ENCODE data around the gene MMP23B. TPM values are rescaled to one million over a fixed set of nuclear protein-coding genes. Genes with fewer than 3 reads are reported as not detected.
"Not testable (repeated sequence)": the region's sequence is repeated elsewhere in the genome, so short reads cannot be mapped to it uniquely, and the experiment has no call there.

Gene MMP23B
- polyA plus RNA-seq, 6 donors from 2014 or later: 0.35 to 0.74 (median 0.53) TPM; not detected in 2

DNA sequence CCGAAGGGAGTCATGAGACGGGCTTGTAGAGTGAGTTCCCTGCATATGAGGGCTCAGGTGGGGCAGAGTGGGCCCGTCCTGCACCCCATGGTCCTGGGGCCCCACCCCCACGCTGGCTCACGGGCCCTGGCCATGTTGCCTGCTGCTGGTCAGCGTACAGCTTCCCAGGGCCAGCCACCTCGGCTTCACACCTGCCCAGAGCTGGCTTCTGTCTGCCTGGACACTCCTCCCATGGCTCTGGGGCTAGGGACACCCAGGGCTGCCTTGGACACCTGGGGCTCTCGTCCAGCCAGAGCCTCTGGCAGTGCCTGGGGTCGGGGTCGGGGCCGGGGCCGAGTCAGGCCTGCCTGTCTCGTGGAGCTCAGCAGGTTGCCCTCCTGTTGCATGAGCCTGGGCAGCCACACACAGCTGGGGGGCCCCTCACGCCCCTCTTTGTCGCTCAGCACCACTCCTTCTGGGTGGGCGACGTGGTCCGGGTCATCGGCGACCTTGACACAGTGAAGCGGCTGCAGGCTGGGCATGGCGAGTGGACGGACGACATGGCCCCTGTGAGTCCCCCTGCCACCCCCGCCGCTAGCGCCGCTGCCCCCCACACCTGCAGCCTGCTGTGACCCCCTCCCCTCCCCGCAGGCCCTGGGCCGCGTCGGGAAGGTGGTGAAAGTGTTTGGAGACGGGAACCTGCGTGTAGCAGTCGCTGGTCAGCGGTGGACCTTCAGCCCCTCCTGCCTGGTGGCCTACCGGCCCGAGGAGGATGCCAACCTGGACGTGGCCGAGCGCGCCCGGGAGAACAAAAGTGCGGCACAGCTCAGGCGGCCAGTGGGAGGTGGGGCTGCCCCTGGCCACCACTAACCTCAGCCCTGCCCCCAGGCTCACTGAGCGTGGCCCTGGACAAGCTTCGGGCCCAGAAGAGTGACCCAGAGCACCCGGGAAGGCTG is 5.5 kb upstream of the MMP23B start:
- Mint-ChIP-seq H3K9me3 (peaks cover 0 to 2% (median 0%) of the 10 kb centered on the region in 7 donors), H3K27me3 (peaks cover 0 to 5% (median 4%) of the 10 kb centered on the region in 3 donors), H3K4me1 (peaks cover 5 to 12% (median 9%) of the 10 kb centered on the region in 3 donors), H3K27ac (no peak overlapping the region), H3K4me3 (peak overlapping the region in 1 of 8 donors; percentile 64), H3K36me3 (no peaks in the 10 kb centered on the region)
- ATAC-seq (ENCODE audit: low read depth in 2 of 2) (no peak), DNase-seq (no peak)

DNA sequence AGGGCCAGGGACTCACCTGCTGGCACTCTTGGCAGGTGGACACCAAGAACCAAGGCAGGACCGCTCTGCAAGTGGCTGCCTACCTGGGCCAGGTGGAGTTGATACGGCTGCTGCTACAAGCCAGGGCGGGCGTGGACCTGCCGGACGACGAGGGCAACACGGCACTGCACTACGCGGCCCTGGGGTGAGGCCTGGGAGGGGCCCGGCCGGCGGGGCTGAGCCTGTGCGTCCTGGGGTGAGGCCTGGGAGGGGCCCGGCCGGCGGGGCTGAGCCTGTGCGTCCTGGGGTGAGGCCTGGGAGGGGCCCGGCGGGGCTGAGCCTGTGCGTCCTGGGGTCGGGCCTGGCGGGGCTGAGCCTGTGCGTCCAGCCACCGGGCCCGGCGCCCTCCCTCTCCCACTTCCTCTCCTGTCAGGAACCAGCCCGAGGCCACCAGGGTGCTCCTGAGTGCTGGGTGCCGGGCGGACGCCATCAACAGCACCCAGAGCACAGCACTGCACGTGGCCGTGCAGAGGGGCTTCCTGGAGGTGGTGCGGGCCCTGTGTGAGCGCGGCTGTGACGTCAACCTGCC is 4.6 kb upstream of the MMP23B start:
- H3K27ac Mint-ChIP-seq: peak overlapping the region in 1 of 6 donors; percentile 24
- no peak for ATAC-seq (ENCODE audit: low read depth in 2 of 2)
- no peak for DNase-seq
- peak overlapping the region in 2 of 8 donors; percentile 22 to 57 for H3K4me3 Mint-ChIP-seq
- H3K4me1 Mint-ChIP-seq: peaks cover 7 to 12% (median 12%) of the 10 kb centered on the region in 3 donors
- no peaks in the 10 kb centered on the region for H3K36me3 Mint-ChIP-seq
- peaks cover 0 to 2% (median 0%) of the 10 kb centered on the region in 7 donors for H3K9me3 Mint-ChIP-seq
- H3K27me3 Mint-ChIP-seq: peaks cover 0 to 5% (median 4%) of the 10 kb centered on the region in 3 donors

DNA sequence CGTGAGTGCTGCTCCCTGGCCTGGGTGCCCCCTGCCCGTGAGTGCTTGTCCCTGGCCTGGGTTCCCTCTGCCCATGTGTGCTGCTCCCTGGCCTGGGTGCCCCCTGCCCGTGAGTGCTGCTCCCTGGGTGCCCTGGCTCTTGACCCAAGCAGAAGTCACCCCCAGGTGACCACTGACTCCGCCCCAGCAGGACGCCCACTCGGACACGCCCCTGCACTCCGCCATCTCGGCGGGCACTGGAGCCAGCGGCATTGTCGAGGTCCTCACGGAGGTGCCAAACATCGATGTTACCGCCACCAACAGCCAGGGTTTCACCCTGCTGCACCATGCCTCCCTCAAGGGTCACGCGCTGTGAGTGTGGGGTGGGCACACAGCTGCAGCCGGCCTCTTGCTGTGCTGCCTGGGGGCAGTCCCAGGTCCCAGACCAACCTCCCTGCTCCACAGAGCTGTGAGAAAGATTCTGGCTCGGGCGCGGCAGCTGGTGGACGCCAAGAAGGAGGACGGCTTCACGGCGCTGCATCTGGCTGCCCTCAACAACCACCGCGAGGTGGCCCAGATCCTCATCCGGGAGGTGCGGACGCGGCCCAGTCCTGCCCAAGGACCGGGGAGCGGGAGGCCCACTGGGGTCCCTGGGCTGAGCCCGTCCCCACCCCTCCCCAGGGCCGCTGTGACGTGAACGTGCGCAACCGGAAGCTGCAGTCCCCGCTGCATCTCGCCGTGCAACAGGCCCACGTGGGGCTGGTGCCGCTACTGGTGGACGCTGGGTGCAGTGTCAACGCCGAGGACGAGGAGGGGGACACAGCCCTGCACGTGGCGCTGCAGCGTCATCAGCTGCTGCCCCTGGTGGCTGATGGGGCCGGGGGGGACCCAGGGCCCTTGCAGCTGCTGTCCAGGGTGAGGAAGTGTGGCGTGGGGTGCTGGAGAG is 3.9 kb upstream of the MMP23B start:
- peaks cover 0 to 5% (median 4%) of the 10 kb centered on the region in 3 donors for H3K27me3 Mint-ChIP-seq
- no peak overlapping the region for H3K27ac Mint-ChIP-seq
- H3K4me1 Mint-ChIP-seq: peaks cover 7 to 12% (median 7%) of the 10 kb centered on the region in 3 donors

DNA sequence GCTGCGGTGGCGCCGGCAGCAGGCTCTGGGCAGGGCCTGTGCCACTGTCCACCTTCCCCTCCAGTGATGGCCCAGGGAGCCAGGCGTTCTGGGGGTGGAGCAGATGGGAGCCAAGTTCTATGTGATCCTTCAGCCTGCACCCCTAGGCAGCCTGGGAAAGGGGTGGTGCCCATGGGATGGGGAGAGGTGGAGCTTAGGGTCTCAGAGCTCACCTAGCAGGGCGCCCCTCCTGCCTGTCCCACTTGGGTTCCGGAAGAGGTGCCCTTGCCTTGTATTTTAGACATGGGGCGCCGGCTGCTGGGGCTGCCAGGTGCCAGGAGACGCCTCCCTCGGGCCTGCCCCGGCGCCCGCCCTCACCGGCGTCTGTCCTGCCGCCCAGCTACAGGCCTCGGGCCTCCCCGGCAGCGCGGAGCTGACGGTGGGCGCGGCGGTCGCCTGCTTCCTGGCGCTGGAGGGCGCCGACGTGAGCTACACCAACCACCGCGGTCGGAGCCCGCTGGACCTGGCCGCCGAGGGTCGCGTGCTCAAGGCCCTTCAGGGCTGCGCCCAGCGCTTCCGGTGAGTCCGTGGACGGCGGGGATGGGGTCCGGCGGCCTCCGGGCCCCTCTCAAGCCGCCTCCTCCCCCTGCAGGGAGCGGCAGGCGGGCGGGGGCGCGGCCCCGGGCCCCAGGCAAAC is 3.1 kb upstream of the MMP23B start:
- ATAC-seq (ENCODE audit: low read depth in 2 of 2) (no peak), DNase-seq (no peak)
- Mint-ChIP-seq H3K27ac (no peak overlapping the region), H3K9me3 (peaks cover 0 to 2% (median 0%) of the 10 kb centered on the region in 7 donors), H3K27me3 (peaks cover 0 to 5% (median 4%) of the 10 kb centered on the region in 3 donors), H3K4me3 (peak overlapping the region in 5 of 8 donors; percentile 12 to 81 (median 29)), H3K4me1 (peaks cover 7 to 12% (median 7%) of the 10 kb centered on the region in 3 donors), H3K36me3 (no peaks in the 10 kb centered on the region)

More for the DNA sequence above, 3.9 kb upstream of the MMP23B start:
- peak overlapping the region in 5 of 8 donors; percentile 25 to 81 (median 47) for H3K4me3 Mint-ChIP-seq
- DNase-seq: no peak
- no peaks in the 10 kb centered on the region for H3K36me3 Mint-ChIP-seq
- peaks cover 0 to 2% (median 0%) of the 10 kb centered on the region in 7 donors for H3K9me3 Mint-ChIP-seq
- ATAC-seq (ENCODE audit: low read depth in 2 of 2): no peak

DNA sequence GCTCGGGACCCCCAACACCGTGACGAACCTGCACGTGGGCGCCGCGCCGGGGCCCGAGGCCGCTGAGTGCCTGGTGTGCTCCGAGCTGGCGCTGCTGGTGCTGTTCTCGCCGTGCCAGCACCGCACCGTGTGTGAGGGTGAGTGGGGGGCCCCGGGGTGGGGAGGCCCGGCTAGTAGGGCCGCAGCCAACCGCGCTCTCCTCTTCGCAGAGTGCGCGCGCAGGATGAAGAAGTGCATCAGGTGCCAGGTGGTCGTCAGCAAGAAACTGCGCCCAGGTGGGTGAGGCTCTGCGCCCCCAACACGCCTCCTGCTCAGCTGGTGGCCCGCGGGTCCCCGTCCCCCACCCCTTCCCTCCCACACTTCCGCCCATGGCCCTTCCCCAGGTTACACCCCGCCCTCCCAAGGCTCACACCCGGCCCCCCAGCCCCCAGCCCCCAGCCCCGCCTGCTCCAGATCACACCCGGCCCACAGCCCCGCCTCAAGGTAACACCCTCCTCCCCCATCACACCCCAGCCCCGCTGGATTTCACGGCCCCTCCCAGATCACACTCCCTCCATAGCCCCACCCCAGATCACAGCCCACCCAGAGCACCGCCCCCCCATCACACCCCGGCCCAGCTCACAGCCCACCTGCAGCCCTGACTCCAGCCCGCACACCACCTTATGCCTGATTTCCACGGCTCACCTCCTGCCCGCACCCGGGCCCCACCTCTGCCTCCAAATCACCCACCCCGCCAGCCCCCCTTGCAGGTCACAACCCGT is 2.4 kb upstream of the MMP23B start:
- ATAC-seq (ENCODE audit: low read depth in 2 of 2) (peak; percentile 25 to 32), DNase-seq (peak; percentile 65)
- Mint-ChIP-seq H3K27me3 (peaks cover 0 to 5% (median 4%) of the 10 kb centered on the region in 3 donors), H3K4me1 (peaks cover 7 to 12% (median 7%) of the 10 kb centered on the region in 3 donors), H3K36me3 (no peaks in the 10 kb centered on the region), H3K27ac (peak overlapping the region in 4 of 6 donors; percentile 81 to 94 (median 94)), H3K4me3 (peak overlapping the region; percentile 71 to 86 (median 78)), H3K9me3 (peaks cover 0 to 2% (median 0%) of the 10 kb centered on the region in 7 donors)

DNA sequence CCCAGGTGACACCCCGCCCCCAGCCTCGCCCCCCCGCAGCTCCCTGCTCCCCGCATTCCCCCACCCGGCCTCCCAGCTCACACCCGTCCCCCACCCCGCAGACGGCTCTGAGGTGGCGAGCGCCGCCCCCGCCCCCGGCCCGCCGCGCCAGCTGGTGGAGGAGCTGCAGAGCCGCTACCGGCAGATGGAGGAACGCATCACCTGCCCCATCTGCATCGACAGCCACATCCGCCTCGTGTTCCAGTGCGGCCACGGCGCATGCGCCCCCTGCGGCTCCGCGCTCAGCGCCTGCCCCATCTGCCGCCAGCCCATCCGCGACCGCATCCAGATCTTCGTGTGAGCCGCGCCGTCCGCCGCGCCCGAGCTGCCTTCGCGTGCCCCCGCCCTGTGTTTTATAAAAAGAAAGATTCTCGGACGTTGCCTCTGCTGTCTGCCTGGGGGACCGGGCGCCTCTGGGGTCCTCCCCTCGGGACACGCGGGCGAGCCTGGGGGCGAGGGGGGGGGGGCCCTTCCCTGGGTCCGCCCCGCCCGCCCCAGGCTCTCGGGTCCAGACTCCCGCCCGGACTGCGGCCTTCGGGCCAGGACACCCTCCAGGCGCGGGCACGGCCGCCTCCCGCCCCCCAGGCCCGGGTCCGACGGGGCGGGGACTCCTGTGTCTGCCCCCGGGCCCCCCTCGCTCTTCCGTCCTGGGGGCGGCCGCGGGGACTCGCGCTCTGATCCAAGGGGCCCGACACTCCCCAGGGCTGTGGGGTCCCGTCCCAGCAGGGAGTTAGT is 1.6 kb upstream of the MMP23B start:
- Mint-ChIP-seq H3K4me3 (peak overlapping the region; percentile 80 to 96 (median 91)), H3K27ac (peak overlapping the region in 5 of 6 donors; percentile 81 to 98 (median 94)), H3K9me3 (peaks cover 0 to 2% (median 0%) of the 10 kb centered on the region in 7 donors), H3K27me3 (peaks cover 0 to 5% (median 4%) of the 10 kb centered on the region in 3 donors), H3K4me1 (peaks cover 7 to 12% (median 7%) of the 10 kb centered on the region in 3 donors), H3K36me3 (no peaks in the 10 kb centered on the region)
- peak; percentile 89 to 90 for ATAC-seq (ENCODE audit: low read depth in 2 of 2)
- peak; percentile 96 for DNase-seq

DNA sequence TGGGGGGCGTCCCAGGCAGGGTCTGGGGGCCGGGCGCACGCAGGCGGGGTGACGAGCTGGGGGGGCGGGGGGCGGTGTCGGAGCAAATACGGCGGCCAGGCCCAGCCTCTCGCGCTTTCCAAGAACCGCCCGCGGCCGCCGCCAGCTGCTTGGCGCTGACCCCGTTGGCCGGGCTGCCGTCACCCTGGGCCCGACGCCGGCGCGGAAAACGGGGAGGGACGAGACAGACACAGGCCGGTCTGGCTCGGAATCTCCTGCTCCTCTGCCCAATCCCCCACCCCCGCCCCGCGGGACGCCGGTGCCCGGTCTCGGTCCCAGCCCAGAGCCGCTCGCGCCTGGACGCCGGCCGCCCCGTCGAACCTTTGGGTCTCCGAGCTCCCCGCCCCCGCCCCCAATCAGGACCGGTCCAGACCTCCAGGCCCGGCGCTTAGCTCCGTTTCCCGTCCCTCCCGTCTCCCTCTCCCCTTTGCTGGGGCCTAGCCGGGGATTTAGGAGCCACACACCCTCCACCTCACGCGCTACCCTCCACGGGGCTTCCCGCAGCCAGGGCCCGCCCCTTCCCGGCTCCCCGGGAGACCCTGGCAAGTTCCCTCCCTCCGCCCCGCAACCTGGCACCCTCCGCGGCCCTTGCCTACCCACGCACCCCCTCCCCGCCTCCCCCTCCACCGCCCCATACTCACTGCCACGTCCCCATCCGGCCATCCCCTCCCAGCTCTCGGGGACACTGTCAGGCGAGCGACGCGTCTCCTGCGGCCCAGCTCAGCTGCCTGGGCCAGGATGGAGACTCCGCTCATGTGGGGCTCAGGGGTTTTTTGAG is 800 bp upstream of the MMP23B start:
- Mint-ChIP-seq H3K27ac (peak overlapping the region in 3 of 6 donors; percentile 42 to 94 (median 76)), H3K36me3 (no peaks in the 10 kb centered on the region), H3K4me1 (peaks cover 4 to 12% (median 7%) of the 10 kb centered on the region in 3 donors), H3K4me3 (peak overlapping the region in 5 of 8 donors; percentile 55 to 61 (median 59)), H3K27me3 (peaks cover 0 to 5% (median 4%) of the 10 kb centered on the region in 3 donors), H3K9me3 (peaks cover 0 to 2% (median 0%) of the 10 kb centered on the region in 7 donors)
- DNase-seq (no peak), ATAC-seq (ENCODE audit: low read depth in 2 of 2) (no peak)

DNA sequence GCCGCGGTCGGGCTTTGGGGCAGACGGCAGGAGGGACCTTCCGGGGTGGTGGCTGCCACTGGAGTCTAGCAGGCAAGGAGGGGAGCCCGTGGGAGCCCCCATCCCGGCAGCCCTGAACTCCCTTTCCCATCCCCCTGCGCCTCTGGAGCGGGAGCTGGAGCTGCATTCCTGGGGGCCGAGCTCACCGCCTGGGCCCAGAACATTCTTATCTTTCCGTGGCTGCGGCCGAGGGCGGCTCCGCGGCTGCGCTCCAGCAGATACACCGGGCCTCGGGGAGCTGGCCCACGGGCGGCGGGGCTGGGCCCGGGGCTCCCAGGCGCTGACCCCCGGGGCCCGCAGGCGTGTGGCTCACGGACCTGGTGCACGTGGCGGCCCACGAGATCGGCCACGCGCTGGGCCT is 1.4 kb downstream of the MMP23B start:
- not testable (repeated sequence) for DNase-seq; H3K36me3 Mint-ChIP-seq; ATAC-seq (ENCODE audit: low read depth in 2 of 2); H3K27me3 Mint-ChIP-seq; H3K27ac Mint-ChIP-seq; H3K9me3 Mint-ChIP-seq; H3K4me3 Mint-ChIP-seq
- peaks cover 4 to 12% (median 7%) of the 10 kb centered on the region in 3 donors for H3K4me1 Mint-ChIP-seq

DNA sequence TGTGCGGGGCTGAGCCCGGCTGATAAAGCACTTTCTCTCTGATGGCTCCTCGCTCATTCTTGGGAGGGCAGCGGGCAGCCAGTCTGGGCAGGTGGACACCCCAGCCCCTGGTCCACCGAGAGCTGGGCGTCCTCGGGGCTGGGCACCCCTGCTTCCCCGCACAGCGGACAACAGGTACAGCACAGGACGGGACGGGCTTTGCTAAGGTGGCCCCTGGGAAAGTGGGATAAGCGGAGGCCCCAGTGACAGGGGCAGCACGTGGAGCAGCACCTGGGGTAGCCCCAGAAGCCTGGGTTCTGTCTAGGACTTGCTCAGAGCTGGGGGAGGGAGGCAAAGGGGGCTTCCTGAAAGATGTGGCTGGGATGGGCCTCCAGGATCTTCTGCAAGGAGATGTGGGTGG is 2.6 kb downstream of the MMP23B start:
- peaks cover 4 to 12% (median 7%) of the 10 kb centered on the region in 3 donors for H3K4me1 Mint-ChIP-seq
- not testable (repeated sequence) for H3K4me3 Mint-ChIP-seq; H3K36me3 Mint-ChIP-seq; ATAC-seq (ENCODE audit: low read depth in 2 of 2); DNase-seq; H3K27me3 Mint-ChIP-seq; H3K9me3 Mint-ChIP-seq; H3K27ac Mint-ChIP-seq

DNA sequence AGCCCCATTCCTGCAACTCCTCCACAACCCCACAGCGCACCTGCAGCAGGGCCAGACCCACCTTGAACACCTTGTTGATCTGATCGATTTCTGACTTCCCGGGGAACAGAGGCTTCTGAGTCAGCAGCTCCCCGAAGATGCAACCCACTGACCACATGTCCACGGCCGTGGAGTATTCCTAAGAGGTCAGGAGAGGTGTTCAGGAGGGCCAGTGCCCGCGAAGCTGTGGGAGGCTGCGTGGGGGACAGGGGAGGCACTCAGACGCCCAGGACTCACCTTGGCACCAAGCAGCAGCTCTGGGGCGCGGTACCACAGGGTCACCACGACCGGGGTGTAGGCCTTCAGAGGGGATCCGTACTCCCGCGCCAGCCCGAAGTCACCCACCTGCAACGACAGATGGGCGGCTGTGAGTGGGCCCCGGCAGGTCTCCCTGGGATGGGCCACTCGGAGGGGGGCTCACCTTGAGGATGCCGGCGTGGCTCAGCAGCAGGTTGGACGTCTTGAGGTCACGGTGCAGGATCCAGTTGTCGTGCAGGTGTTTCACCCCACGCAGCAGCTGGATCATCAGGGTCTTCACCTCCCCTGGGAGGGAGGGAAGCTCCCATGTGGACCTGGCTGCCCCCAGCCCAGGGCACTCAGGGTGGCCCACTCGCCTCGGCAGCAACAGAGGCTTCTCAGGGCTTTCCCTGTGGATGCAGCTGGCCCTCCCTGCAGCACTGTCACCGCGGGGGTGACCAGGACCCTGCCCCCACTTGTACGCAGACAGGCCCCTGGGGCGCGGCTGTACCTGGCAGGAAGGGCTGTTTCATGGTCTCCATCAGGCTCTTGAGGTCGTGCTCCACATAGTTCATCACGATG is 4.9 kb downstream of the MMP23B start:
- not testable (repeated sequence) for H3K36me3 Mint-ChIP-seq; H3K9me3 Mint-ChIP-seq; DNase-seq; H3K4me1 Mint-ChIP-seq; ATAC-seq (ENCODE audit: low read depth in 2 of 2); H3K27ac Mint-ChIP-seq; H3K4me3 Mint-ChIP-seq; H3K27me3 Mint-ChIP-seq
